ENCODE measurements around the gene CAMK2D. TPM values are rescaled to one million over a fixed set of nuclear protein-coding genes. Genes with fewer than 3 reads are reported as not detected.

CAMK2D gene
- total and polyA plus RNA-seq, 4 donors = 10.1 to 31.0 (median 25.6) TPM

DNA sequence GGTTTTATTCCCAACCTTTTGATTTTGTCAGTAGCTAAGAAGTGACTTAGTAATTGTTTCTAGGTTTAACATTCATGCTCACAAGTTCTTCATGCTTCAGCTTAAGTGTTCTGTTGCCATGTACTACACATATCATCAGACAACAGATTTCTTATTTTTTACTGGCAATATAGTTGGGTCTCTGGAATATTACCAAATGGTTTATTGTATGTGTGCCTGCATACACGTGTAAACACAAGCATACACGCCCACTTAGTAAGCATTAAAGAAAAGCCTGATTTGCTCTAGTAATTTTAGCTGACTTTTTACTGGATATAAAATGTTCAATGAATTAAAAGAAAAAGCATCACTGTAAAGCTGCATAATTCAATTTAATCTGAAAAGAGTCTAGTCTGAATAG lies 199.8 kb downstream of the CAMK2D start:
- H3K27ac ChIP-seq (ENCODE audit: low read depth in 1 of 2, low read length in 2 of 2) = no peak overlapping the region

DNA sequence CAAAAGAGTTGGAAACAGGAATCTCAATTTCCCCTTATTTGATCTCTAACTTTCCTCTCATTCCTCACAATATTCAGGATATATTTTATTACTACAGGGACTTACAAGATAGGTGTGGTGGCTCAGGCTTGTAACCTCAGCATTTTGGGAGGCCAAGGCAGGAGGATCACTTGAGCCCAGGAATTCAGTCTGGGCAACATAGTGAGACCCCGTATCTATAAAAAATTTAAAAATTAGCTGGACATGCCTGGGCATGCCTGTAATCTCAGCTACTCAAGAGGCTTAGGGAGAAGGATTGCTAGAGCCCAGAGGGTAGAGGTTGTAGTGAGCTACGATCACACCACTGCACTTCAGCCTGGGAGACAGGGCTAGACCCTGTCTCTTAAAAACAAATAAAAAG lies 200.4 kb downstream of the CAMK2D start:
- Histone ChIP-seq H3K9me3 (ENCODE audit: control insufficient read depth in 4 of 4, low read length in 3 of 4) (no peaks in the 10 kb centered on the region), H3K27me3 (ENCODE audit: control insufficient read depth in 4 of 4, insufficient read depth in 4 of 4, low read length in 3 of 4) (no peaks in the 10 kb centered on the region), H3K4me1 (ENCODE audit: control insufficient read depth in 4 of 4, insufficient read depth in 4 of 4, low read length in 3 of 4) (peaks cover 0 to 1% (median 0%) of the 10 kb centered on the region in 4 donors), H3K27ac (ENCODE audit: low read depth in 1 of 2, low read length in 2 of 2) (no peak overlapping the region), H3K9ac (ENCODE audit: low read depth in 1 of 2, low read length in 2 of 2) (no peak overlapping the region), H3K4me3 (ENCODE audit: low read depth in 1 of 3, low read length in 3 of 3) (no peak overlapping the region), H3K36me3 (ENCODE audit: control insufficient read depth in 4 of 4, insufficient read depth in 3 of 4, low read depth in 1 of 4, low read length in 3 of 4) (no peaks in the 10 kb centered on the region)
- WGBS = 96% methylated on average over 2 of the region's 2 CpGs
- no peak for DNase-seq (ENCODE audit: low spot score)
- TF ChIP-seq, protein P1, sequence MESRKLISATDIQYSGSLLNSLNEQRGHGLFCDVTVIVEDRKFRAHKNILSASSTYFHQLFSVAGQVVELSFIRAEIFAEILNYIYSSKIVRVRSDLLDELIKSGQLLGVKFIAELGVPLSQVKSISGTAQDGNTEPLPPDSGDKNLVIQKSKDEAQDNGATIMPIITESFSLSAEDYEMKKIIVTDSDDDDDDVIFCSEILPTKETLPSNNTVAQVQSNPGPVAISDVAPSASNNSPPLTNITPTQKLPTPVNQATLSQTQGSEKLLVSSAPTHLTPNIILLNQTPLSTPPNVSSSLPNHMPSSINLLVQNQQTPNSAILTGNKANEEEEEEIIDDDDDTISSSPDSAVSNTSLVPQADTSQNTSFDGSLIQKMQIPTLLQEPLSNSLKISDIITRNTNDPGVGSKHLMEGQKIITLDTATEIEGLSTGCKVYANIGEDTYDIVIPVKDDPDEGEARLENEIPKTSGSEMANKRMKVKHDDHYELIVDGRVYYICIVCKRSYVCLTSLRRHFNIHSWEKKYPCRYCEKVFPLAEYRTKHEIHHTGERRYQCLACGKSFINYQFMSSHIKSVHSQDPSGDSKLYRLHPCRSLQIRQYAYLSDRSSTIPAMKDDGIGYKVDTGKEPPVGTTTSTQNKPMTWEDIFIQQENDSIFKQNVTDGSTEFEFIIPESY (IDR thresholded peaks at IDR 0.05) = no peak
- TF ChIP-seq, protein P2, sequence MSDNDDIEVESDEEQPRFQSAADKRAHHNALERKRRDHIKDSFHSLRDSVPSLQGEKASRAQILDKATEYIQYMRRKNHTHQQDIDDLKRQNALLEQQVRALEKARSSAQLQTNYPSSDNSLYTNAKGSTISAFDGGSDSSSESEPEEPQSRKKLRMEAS (IDR thresholded peaks at IDR 0.05) = no peak
- TF ChIP-seq YY1 (IDR thresholded peaks at IDR 0.05) = no peak
- no peak for TF ChIP-seq HNF4G (IDR thresholded peaks at IDR 0.05)
- no peak for TF ChIP-seq TAF1 (conservative IDR thresholded peaks at IDR 0.05)
- TF ChIP-seq FOXA2 (IDR thresholded peaks at IDR 0.05) = no peak
- TF ChIP-seq RXRA (IDR thresholded peaks at IDR 0.05) = no peak
- TF ChIP-seq SP1 (IDR thresholded peaks at IDR 0.05) = no peak
- TF ChIP-seq FOXA1 (IDR thresholded peaks at IDR 0.05) = no peak
- TF ChIP-seq, protein P3, sequence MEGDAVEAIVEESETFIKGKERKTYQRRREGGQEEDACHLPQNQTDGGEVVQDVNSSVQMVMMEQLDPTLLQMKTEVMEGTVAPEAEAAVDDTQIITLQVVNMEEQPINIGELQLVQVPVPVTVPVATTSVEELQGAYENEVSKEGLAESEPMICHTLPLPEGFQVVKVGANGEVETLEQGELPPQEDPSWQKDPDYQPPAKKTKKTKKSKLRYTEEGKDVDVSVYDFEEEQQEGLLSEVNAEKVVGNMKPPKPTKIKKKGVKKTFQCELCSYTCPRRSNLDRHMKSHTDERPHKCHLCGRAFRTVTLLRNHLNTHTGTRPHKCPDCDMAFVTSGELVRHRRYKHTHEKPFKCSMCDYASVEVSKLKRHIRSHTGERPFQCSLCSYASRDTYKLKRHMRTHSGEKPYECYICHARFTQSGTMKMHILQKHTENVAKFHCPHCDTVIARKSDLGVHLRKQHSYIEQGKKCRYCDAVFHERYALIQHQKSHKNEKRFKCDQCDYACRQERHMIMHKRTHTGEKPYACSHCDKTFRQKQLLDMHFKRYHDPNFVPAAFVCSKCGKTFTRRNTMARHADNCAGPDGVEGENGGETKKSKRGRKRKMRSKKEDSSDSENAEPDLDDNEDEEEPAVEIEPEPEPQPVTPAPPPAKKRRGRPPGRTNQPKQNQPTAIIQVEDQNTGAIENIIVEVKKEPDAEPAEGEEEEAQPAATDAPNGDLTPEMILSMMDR (IDR thresholded peaks at IDR 0.05; ENCODE audit: low read depth, low read length, missing input control) = no peak
- TF ChIP-seq, protein P4, sequence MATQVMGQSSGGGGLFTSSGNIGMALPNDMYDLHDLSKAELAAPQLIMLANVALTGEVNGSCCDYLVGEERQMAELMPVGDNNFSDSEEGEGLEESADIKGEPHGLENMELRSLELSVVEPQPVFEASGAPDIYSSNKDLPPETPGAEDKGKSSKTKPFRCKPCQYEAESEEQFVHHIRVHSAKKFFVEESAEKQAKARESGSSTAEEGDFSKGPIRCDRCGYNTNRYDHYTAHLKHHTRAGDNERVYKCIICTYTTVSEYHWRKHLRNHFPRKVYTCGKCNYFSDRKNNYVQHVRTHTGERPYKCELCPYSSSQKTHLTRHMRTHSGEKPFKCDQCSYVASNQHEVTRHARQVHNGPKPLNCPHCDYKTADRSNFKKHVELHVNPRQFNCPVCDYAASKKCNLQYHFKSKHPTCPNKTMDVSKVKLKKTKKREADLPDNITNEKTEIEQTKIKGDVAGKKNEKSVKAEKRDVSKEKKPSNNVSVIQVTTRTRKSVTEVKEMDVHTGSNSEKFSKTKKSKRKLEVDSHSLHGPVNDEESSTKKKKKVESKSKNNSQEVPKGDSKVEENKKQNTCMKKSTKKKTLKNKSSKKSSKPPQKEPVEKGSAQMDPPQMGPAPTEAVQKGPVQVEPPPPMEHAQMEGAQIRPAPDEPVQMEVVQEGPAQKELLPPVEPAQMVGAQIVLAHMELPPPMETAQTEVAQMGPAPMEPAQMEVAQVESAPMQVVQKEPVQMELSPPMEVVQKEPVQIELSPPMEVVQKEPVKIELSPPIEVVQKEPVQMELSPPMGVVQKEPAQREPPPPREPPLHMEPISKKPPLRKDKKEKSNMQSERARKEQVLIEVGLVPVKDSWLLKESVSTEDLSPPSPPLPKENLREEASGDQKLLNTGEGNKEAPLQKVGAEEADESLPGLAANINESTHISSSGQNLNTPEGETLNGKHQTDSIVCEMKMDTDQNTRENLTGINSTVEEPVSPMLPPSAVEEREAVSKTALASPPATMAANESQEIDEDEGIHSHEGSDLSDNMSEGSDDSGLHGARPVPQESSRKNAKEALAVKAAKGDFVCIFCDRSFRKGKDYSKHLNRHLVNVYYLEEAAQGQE (IDR thresholded peaks at IDR 0.05) = no peak
- TF ChIP-seq, protein P5, sequence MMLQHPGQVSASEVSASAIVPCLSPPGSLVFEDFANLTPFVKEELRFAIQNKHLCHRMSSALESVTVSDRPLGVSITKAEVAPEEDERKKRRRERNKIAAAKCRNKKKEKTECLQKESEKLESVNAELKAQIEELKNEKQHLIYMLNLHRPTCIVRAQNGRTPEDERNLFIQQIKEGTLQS (IDR thresholded peaks at IDR 0.05) = no peak
- no peak for TF ChIP-seq HNF4A (conservative IDR thresholded peaks at IDR 0.05)
- TF ChIP-seq NR2F2 (IDR thresholded peaks at IDR 0.05) = no peak
- TF ChIP-seq RAD21 (IDR thresholded peaks at IDR 0.05) = no peak
- TF ChIP-seq JUND (IDR thresholded peaks at IDR 0.05) = no peak

More for the DNA sequence above, 199.8 kb downstream of the CAMK2D start:
- no peaks in the 10 kb centered on the region for H3K36me3 ChIP-seq (ENCODE audit: control insufficient read depth in 4 of 4, insufficient read depth in 3 of 4, low read depth in 1 of 4, low read length in 3 of 4)
- H3K4me1 ChIP-seq (ENCODE audit: control insufficient read depth in 4 of 4, insufficient read depth in 4 of 4, low read length in 3 of 4) = no peaks in the 10 kb centered on the region
- TF ChIP-seq TAF1 (conservative IDR thresholded peaks at IDR 0.05) (no peak), SP1 (IDR thresholded peaks at IDR 0.05) (no peak), GABPA (IDR thresholded peaks at IDR 0.05 in 1 of 2, conservative IDR thresholded peaks at IDR 0.05 in 1 of 2) (no peak)
- no peak for DNase-seq (ENCODE audit: low spot score)
- no peaks in the 10 kb centered on the region for H3K9me3 ChIP-seq (ENCODE audit: control insufficient read depth in 4 of 4, low read length in 3 of 4)
- no peaks in the 10 kb centered on the region for H3K27me3 ChIP-seq (ENCODE audit: control insufficient read depth in 4 of 4, insufficient read depth in 4 of 4, low read length in 3 of 4)
- H3K4me3 ChIP-seq (ENCODE audit: low read depth in 1 of 3, low read length in 3 of 3) = no peak overlapping the region
- WGBS = 84% methylated on average over 2 of the region's 2 CpGs
- no peak overlapping the region for H3K9ac ChIP-seq (ENCODE audit: low read depth in 1 of 2, low read length in 2 of 2)
